GM06990 (cell line): ENCODE measurements around the gene IL22RA2.

Experiments used
- DNase-seq: peaks from one replicate; pipeline ENCODE4 v3.0.0-alpha.2; 2011; ENCODE audit not compliant: insufficient read length; ENCODE audit errors: extremely low read depth
- H3K27me3 ChIP-seq: replicated peaks from 2 replicates; pipeline ENCODE4 v1.6.0; 2011; ENCODE audit warnings: low read length; ENCODE audit not compliant: control insufficient read depth, insufficient read depth
- H3K36me3 ChIP-seq: 2 replicates; pipeline ENCODE4 v1.5.1; 2011; ENCODE audit warnings: low read length; ENCODE audit not compliant: control insufficient read depth, insufficient read depth
- H3K4me3 ChIP-seq: replicated peaks from 2 replicates; pipeline ENCODE4 v1.5.1; 2011; ENCODE audit warnings: low read depth, mild to moderate bottlenecking, control low read depth, low read length
- CTCF ChIP-seq: IDR thresholded peaks from 2 replicates; pipeline ENCODE4 v1.5.1; 2011; ENCODE audit warnings: low read length, control low read depth, mild to moderate bottlenecking, inconsistent platforms; ENCODE audit not compliant: insufficient read depth, poor library complexity, severe bottlenecking

IL22RA2 gene

GRCh38 chr6:137155830-137156229, 17.6 kb downstream of the IL22RA2 start:
- TF ChIP-seq CTCF = peak; percentile 2
- Histone ChIP-seq H3K36me3 (no peaks in the 10 kb centered on the region), H3K4me3 (no peak overlapping the region), H3K27me3 (no peaks in the 10 kb centered on the region)
- DNase-seq = peak; percentile 47

GRCh38 chr6:137150072-137150471, 23.4 kb downstream of the IL22RA2 start:
- no peak for TF ChIP-seq CTCF
- Histone ChIP-seq H3K27me3 (no peaks in the 10 kb centered on the region), H3K4me3 (no peak overlapping the region), H3K36me3 (no peaks in the 10 kb centered on the region)
- DNase-seq = no peak

GRCh38 chr6:137149035-137149393, 24.4 kb downstream of the IL22RA2 start:
- H3K4me3 ChIP-seq = no peak overlapping the region
- DNase-seq = no peak
- TF ChIP-seq CTCF = no peak

GRCh38 chr6:137148306-137149034, 25.0 kb downstream of the IL22RA2 start:
- H3K4me3 ChIP-seq = no peak overlapping the region
- no peaks in the 10 kb centered on the region for H3K36me3 ChIP-seq
- no peaks in the 10 kb centered on the region for H3K27me3 ChIP-seq
- no peak for DNase-seq
- no peak for TF ChIP-seq CTCF

More at GRCh38 chr6:137149035-137149393, 24.4 kb downstream of the IL22RA2 start:
- Histone ChIP-seq H3K36me3 (no peaks in the 10 kb centered on the region), H3K27me3 (no peaks in the 10 kb centered on the region)

- Histone ChIP-seq H3K36me3 (no peaks in the 10 kb centered on the region), H3K4me3 (no peak overlapping the region), H3K27me3 (no peaks in the 10 kb centered on the region)
- DNase-seq = no peak
- no peak for TF ChIP-seq CTCF
These were observed 26.2 kb downstream of the IL22RA2 start for GRCh38 chr6:137147195-137147594.

GRCh38 chr6:137146206-137146605, 27.2 kb downstream of the IL22RA2 start:
- Histone ChIP-seq H3K36me3 (no peaks in the 10 kb centered on the region), H3K27me3 (no peaks in the 10 kb centered on the region), H3K4me3 (no peak overlapping the region)
- TF ChIP-seq CTCF = no peak
- DNase-seq = no peak
